NCI-H524 (cell line): Measurements from ENCODE around the gene ZNF222.

Experiments used
- DNase-seq, 2 experiments: peaks; one replicate each; lab custom pipeline; 2025; lab: John Stamatoyannopoulos, UW

Gene ZNF222

GRCh38 chr19:44025217-44025936 lies at the start of gene ZNF222:
Gene ZNF222 (plus strand): TSS chr19:44025379. CDS start chr19:44025437, 58 bp downstream.
- peak; percentile 46 to 74 for DNase-seq

- no peak for DNase-seq
Measured at GRCh38 chr19:43976732-43977131, 48.4 kb upstream of the ZNF222 start.

DNA sequence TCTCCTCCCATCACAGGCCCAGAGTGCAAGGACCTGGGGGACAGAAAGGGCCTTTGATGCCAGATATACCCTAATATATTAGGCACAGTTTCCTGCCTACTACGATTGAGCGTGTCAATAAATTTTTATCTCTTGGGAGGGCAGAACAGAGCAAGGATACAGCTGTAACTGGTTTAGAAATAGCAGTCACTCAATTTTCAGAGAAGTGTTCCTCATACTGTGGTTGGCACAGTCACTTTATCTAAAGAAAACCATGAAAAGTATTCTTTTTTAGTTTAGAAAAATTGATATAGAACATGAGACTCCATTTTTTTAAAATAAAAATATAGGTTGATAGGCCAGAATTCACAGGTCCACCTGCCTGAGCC lies 41.7 kb upstream of the ZNF222 start:
- DNase-seq: no peak

- peak; percentile 97 to 98 for DNase-seq
Measured at GRCh38 chr19:43983912-43984686, 41.1 kb upstream of the ZNF222 start, which contains the start of gene ZNF155. Gene ZNF155 (plus strand): TSS chr19:43984188. CDS start chr19:43988544, 4,356 bp downstream.

- peak in 1 of 2 experiments; percentile 9 for DNase-seq
Measured at GRCh38 chr19:43984687-43985000, 40.5 kb upstream of the ZNF222 start.

DNA sequence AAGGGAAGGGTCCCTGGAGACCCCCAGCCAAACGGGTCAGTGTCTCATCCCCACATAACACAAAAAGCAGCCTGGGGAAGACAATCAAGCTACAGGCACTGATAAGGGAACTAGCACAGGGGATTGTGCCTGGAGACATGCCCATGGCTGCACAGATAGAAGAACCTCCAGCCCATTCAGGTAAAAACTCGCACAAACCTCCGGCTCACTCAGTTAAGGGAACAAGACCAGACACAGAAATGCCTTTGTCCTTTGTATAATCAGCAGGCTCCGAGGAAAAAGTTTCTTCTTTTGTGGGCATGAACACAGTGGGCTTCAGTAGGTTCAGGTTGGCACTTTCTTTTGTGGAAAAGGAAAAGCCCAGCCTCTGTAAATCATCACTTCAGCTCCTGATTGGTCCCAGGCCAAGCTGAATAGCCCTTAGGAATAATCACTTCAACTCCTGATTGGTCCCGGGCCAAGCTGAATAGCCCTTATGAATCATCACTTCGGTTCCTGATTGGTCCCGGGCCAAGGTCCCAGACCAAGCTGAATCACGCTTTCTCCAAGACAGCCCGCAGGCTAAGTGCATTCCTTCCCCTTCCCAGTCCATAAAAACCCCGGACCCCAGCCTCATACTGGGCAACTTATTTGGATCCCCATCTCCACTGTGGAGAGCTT lies 27.4 kb upstream of the ZNF222 start:
- no peak for DNase-seq

GRCh38 chr19:44002212-44002565 lies 23.0 kb upstream of the ZNF222 start:
- no peak for DNase-seq

DNA sequence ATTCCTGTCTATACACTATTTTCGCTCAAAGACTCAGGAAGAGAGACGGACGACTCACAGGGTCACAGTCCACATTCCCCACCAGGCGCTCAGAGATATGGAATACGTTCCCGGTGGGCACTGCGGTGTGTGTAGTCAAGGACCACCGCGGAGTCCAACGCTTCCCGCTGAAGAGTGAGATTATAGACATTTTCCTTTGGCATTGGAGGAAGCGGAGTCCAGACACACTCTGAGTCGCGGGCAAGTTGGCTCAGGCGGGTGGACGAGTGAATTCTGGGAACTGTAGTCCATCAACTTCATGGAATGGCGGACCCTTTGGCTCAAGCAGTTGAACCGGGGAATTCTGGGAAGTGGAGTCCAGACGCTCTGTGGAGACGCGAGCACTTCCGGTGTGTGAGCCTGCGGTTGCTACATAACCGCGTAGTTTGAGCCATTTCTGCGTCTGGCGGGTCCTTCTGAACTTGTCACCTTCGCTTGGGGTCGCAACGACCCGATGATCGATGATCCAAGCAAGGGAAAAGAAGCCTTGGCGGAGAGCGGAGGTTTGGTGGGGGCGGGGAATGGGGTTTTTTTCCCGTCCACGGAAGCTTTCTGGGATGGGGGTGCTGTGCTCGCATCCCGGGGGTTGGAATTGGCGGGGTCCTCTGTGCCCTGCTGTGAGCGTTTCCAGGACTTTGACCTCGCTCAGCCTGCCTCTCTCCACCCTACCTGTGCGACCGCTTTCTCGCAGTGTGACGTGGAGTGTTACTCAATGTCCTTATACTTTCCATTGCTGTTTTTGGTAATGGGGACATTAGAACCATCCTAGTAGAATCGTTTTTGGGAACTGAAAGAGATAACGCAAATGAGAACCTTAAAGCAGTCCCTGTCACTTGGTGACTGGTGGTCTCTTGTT lies 22.4 kb upstream of the ZNF222 start, which contains the start of gene ZNF230:
Gene ZNF230, plus strand, starts transcription at position 392 of the 895 bp plus-strand sequence. CDS start 4,122 bp downstream, outside the sequence.
- peak; percentile 85 to 94 for DNase-seq

- DNase-seq: peak in 1 of 2 experiments; percentile 7
Measured at GRCh38 chr19:44003461-44004009, 21.6 kb upstream of the ZNF222 start.

DNA sequence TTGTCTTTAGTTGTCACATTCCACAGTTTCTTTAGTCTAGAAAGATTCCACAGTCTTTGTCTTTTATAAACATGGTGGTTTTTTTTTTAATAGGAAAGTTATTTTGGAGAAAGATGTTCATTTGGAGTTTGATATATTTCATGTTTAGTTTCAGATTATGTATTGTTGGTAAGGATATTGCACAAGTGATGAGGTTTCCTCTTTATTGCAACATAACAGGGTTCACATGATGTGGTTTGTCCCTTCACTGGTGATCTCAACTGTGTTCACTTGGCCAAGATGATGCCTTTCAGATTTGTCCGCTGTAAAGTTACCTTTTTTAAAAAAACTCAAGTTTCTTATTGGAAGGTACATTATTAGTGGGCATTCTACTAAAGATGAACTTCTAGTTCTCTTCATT lies 19.2 kb upstream of the ZNF222 start:
- DNase-seq: no peak

GRCh38 chr19:44007473-44007872 lies 17.7 kb upstream of the ZNF222 start:
- DNase-seq: no peak

GRCh38 chr19:44010468-44010867 lies 14.7 kb upstream of the ZNF222 start:
- no peak for DNase-seq

DNA sequence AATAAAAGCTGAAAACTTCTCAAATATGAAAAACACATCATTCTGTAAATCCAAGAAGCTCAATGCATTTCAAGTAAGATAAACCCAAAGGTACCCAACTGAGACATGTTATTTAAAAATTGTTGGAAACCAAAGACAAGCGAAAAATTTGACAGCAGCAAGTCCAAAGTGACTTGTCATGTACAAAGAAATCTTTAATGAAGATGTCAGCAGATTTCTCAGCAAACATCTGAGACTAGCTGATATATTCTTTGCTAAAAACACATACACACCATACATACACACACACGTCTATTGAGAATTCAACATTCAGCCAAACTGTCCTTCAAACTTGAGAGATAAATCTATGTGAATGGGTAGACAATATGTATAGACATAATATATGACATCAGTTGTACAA lies 5.7 kb upstream of the ZNF222 start:
- DNase-seq: no peak

GRCh38 chr19:44021221-44021620 lies 4.0 kb upstream of the ZNF222 start:
- no peak for DNase-seq

GRCh38 chr19:44024900-44025216 lies 321 bp upstream of the ZNF222 start:
- no peak for DNase-seq

- no peak for DNase-seq
Measured at GRCh38 chr19:44026622-44027021, 1.4 kb downstream of the ZNF222 start.

GRCh38 chr19:44032001-44032610 lies 6.9 kb downstream of the ZNF222 start:
- no peak for DNase-seq

- DNase-seq: no peak
Measured at GRCh38 chr19:44042147-44042546, 17.0 kb downstream of the ZNF222 start.

DNA sequence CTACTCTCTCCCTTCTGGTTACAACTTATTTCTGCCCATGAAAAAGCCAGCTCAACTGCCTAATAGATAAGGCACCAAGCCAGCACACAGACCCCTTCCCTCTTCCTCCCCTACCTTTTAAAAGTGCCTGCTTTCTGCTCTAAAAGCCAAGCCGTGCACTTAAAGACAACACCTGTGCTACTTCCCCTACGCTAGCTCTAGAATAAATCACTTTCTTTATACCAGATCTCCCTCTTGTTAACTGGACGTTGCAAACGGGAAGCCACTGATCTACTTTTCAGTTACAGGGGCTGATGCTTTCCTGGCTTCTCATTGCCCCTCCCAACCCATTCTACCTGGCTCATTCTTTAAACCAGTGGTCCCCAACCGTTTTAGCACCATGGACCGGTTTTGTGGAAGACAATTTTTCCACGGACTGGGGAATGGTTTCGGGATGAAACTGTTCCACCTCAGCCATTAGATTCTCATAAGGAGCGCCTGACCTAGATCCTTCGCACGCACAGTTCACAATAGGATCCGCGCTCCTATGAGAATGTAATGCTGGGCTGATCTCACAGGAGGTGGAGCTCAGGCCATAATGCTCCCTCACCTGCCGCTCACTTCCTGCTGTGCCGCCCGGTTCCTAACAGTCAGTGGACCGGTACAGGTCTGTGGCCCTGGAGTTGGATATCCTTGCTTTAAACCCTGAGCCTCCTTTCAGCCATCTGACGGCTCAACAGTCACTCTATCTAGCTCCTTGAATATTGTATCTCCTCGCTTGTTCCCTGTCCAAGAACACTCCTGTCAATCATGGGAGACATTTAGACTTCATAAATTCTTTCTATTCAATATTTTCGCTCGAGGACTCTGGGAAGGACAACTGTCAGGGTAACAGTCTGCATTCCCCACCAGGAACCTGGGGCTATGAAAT lies 25.8 kb downstream of the ZNF222 start:
- peak in 1 of 2 experiments; percentile 15 for DNase-seq
